ENCODE data around the gene SUPT20HL1.
A peak's percentile ranks its signal among the peaks of the same experiment; 100 is the strongest.

Gene SUPT20HL1

GRCh38 chrX:24391843-24392242, 31.4 kb downstream of the SUPT20HL1 start:
- H3K27ac ChIP-seq: no peak overlapping the region
- no peak for TF ChIP-seq CTCF (IDR thresholded peaks at IDR 0.05)

GRCh38 chrX:24392709-24393108, 32.3 kb downstream of the SUPT20HL1 start:
- TF ChIP-seq ZFX (IDR thresholded peaks at IDR 0.05; ENCODE audit: borderline replicate concordance): no peak
- no peak for TF ChIP-seq CTCF (IDR thresholded peaks at IDR 0.05)
- no peak overlapping the region for H3K27ac ChIP-seq

- H3K27ac ChIP-seq: no peak overlapping the region
- TF ChIP-seq ZFX (IDR thresholded peaks at IDR 0.05; ENCODE audit: borderline replicate concordance): no peak
- TF ChIP-seq CTCF (IDR thresholded peaks at IDR 0.05): peak; percentile 73
These were observed 35.3 kb downstream of the SUPT20HL1 start for GRCh38 chrX:24395775-24396174.

GRCh38 chrX:24396236-24396930, 35.9 kb downstream of the SUPT20HL1 start:
- TF ChIP-seq ZFX (IDR thresholded peaks at IDR 0.05; ENCODE audit: borderline replicate concordance) (no peak), CTCF (IDR thresholded peaks at IDR 0.05) (no peak)
- no peak overlapping the region for H3K27ac ChIP-seq

GRCh38 chrX:24396931-24397279, 36.5 kb downstream of the SUPT20HL1 start:
- H3K27ac ChIP-seq: no peak overlapping the region
- TF ChIP-seq CTCF (IDR thresholded peaks at IDR 0.05) (no peak), ZFX (IDR thresholded peaks at IDR 0.05; ENCODE audit: borderline replicate concordance) (no peak)

- no peak for TF ChIP-seq ZFX (IDR thresholded peaks at IDR 0.05; ENCODE audit: borderline replicate concordance)
- TF ChIP-seq CTCF (IDR thresholded peaks at IDR 0.05): no peak
- H3K27ac ChIP-seq: no peak overlapping the region
These were observed 38.3 kb downstream of the SUPT20HL1 start for GRCh38 chrX:24398766-24399165.

GRCh38 chrX:24399550-24399949, 39.1 kb downstream of the SUPT20HL1 start:
- no peak for TF ChIP-seq ZFX (IDR thresholded peaks at IDR 0.05; ENCODE audit: borderline replicate concordance)
- TF ChIP-seq CTCF (IDR thresholded peaks at IDR 0.05): no peak
- no peak overlapping the region for H3K27ac ChIP-seq

Data from 22Rv1 (cell line).